Stimulated activated CD8-positive, alpha-beta memory T cell treated with anti-CD3 and anti-CD28 coated beads, Interleukin-4, amount 100 ng/mL, for 24 hours (primary cell): ENCODE results near the gene RBX1.
"Not testable (repeated sequence)": the region's sequence is repeated elsewhere in the genome, so short reads cannot be mapped to it uniquely, and the experiment has no call there.

Experiments
- DNase-seq: peaks from one replicate; pipeline ENCODE4 v3.0.0-alpha.2; 2020; ENCODE audit warnings: low read depth

RBX1 gene

GRCh38 chr22:40950962-40951794, at the start of gene RBX1:
RBX1 (plus strand) TSS chr22:40951378; CDS start chr22:40951399, 21 bp downstream.
- DNase-seq = peak; percentile 96

DNA sequence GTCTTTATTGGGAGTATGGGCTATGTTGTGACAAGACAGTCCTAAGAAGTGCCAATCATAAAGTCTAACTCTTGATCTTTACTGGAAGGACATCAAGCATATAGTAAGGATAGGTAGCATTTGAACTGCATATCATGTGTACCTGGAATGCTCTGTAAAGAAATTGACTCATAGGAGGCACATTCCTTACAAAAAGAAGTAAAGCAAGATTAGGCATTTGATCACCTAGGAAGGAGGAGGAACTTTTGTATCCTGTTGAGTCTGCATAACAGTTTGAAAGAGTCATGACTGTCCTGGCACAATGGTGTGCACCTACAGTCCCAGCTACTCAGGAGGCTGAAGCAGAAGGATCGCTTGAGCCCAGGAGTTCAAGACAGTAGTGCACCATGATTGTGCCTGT, 47.1 kb upstream of the RBX1 start:
- no peak for DNase-seq

DNA sequence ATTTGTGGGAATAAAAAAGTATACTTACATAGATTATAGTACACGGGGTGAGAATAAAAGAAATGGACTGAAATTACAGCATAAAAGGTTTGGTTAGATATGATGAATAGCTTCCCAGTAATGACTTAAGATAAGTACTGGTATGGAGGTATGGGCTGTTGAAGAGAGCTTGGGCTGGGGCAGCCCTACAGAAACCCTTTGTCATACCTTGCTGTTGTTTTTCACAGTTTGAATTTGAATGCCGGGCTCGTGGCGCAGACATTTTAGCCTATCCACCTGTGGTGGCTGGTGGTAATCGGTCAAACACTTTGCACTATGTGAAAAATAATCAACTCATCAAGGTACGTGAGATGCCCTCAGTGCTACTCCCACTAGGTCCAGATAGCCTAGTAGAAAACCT, 42.3 kb upstream of the RBX1 start:
- no peak for DNase-seq

GRCh38 chr22:40911772-40912171, 39.4 kb upstream of the RBX1 start:
- DNase-seq = no peak

GRCh38 chr22:40912987-40913386, 38.2 kb upstream of the RBX1 start:
- DNase-seq = not testable (repeated sequence)

- no peak for DNase-seq
Measured at GRCh38 chr22:40919446-40919845, 31.7 kb upstream of the RBX1 start.

- no peak for DNase-seq
Measured at GRCh38 chr22:40920526-40920925, 30.7 kb upstream of the RBX1 start.

DNA sequence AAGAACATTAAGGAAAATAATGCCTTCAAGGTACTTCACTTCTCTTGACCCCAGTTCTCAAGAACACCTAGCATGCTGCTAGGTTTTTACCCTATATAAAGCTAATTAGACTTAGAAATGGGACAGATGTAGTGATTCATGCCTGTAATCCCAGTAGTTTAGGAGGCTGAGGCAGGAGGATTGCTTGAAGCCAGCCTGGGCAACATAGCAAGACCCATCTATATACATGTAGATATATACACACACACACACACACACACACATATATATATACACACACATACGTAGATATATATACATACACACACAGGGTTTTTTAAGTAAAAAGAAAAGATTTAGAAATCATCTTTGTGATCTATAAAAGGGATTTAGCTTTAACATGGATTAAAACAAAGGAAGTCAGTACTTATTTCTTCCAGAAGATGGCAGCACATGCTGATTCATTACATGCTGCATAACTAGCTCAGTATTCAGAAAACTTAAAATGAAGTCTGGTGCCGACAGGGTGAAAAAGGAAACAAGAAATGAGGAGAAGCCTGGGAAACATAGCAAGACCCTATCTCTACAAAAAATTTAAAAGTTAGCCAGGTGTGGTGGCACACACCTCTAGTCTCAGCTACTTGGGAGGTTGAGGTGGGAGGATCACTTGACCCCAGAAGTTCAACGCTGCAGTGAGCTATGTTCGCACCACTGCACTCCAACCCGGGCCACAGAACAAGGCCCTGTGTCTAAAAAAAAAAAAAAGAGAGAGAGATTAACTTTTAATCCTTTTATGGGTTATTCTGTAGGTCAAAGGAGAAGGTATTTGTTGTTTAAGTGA, 28.5 kb upstream of the RBX1 start:
- DNase-seq = no peak

- no peak for DNase-seq
Measured at GRCh38 chr22:40928657-40929056, 22.5 kb upstream of the RBX1 start.

- no peak for DNase-seq
Measured at GRCh38 chr22:40932396-40932795, 18.8 kb upstream of the RBX1 start.

DNA sequence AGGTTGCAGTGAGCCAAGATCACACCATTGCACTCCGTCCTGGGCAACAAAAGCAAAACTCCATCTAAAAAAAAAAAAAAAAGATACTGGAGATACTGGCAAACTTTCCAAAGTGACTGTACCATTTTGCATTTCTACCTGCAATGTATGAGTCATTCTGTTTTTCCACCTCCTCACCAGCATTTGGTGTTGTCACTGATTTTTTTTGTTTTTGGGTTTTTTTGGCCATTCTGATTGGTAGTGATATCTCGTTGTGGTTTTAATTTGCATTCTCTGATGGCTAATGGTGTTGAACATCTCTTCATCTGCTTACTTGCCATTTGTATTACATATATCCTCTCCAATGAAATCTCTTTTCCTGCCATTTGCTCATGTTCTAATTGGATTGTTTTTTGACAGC, 12.0 kb upstream of the RBX1 start:
- no peak for DNase-seq

- DNase-seq = no peak
Measured at GRCh38 chr22:40951795-40952605, 822 bp downstream of the RBX1 start.

GRCh38 chr22:40953471-40953870, 2.3 kb downstream of the RBX1 start:
- no peak for DNase-seq

- DNase-seq = no peak
Measured at GRCh38 chr22:40954113-40954512, 2.9 kb downstream of the RBX1 start.

GRCh38 chr22:40955571-40955970, 4.4 kb downstream of the RBX1 start:
- no peak for DNase-seq

- DNase-seq = no peak
Measured at GRCh38 chr22:40957601-40958000, 6.4 kb downstream of the RBX1 start.

DNA sequence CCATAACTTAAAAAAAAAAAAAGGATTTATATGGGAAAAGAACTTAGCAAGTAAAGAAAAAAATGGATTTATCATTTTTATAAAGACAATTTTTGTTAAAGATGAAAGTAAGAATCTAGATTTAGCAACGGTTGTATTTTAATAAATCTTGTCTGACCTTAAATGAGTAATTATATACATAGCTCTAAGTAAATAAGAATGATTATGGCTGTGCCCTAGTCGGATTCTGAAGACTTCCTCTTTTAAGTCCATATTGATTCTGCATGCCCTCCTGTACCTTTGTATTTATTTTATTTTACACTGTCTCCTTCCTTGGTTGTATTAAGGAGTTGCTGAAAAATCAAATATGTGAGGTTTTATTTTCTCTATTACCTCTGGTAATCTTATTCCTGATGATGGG, 7.1 kb downstream of the RBX1 start:
- DNase-seq = no peak

GRCh38 chr22:40960145-40960544, 9.0 kb downstream of the RBX1 start:
- no peak for DNase-seq

DNA sequence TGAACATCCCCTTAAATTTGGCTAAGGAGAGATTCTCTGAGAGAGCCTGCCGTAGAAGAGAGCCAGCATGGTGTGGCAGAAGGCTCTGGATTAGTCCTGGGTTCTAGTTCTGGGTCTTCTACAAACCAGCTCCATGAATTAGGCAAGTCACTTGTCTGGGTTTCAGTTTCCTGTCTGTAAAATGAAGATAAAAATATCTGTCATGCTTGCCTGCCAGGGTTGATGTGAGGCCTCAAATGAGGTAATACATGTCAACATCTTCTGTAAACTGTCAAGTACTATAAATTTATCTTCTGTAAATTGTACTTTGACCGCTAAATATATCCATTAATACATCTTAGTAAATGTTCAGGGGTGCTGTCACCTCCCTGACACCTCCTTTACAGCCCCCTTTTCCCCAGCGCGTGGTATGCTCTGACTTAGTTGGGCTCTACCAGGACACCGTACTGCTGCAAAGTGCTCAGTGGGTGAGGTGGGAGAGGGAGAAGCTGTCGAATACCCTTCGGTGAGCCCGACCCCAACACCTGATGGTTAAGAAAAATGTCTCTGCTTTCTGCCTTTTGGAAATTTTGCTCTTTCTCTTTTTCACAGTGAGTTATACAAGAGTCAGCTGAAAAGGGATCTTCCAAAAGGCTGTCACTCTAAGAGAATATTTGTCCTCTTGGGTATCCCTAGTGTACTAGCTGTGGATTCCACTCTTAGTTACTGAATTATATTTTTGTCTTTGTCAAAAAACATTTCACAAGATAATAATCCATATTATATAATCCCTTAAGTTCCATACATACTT, 15.0 kb downstream of the RBX1 start:
- DNase-seq = no peak

DNA sequence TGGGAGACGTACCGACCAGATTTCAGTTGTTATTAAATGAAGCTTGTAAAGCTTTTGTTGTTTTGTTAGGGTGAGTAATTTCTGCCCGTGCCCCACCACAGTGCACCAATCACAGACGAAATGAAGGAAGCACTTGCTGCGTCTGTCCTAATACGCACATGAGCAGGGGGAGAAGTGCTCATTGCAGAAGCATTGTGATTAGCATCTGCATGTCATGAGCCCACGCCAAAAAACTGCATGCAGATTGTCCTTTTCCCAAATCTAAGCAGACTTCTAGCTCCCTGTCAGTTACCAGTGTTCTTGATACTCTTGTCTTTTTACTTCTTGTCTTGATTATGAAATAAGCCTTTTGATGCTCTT, 15.5 kb downstream of the RBX1 start:
- DNase-seq = no peak

- DNase-seq = no peak
Measured at GRCh38 chr22:40967111-40967760, 16.1 kb downstream of the RBX1 start.
